A549 (cell line): Measurements from ENCODE around the gene TTC19. TPM values are rescaled to one million over a fixed set of nuclear protein-coding genes. Genes with fewer than 3 reads are reported as not detected.
A peak's percentile ranks its signal among the peaks of the same experiment; 100 is the strongest.

Experiments used
- ATAC-seq, 2 experiments: fragments of 200-7000 bp in 1 of 2; fragments of >200 bp in 1 of 2; cut with Nextera tagmentation in 1 of 2; cut with Tn5 transposase in 1 of 2; 3 replicates each; pipeline versions ENCODE4 v1.8.0 to v1.9.1; 2018 to 2020; ENCODE audit warnings: mild to moderate bottlenecking in 1 of 2, moderate library complexity in 1 of 2
- CTCF ChIA-PET: fragments of 300-600 bp; sonication (Branson Sonifier 250); formaldehyde crosslinking; extraction: SDS; loops from one replicate; lab custom pipeline; 2021; ENCODE audit warnings: antibody characterized with exemption, inconsistent platforms; lab: Yijun Ruan, JAX
- POLR2A ChIA-PET: fragments of 350-600 bp; formaldehyde crosslinking; extraction: SDS; loops from one replicate; lab custom pipeline; 2021; ENCODE audit warnings: antibody characterized with exemption, inconsistent platforms; lab: Yijun Ruan, JAX
- DNase-seq, 2 experiments: peaks; one replicate each; pipeline versions ENCODE4 v3.0.0 to v3.0.0-alpha.2; 2011 to 2016; ENCODE audit warnings: low read depth in 1 of 2, low spot score in 1 of 2
- FAIRE-seq: peaks from 2 replicates; lab custom pipeline; 2011; peaks lifted over from hg19 to GRCh38; lab: Jason Lieb, UNC
- H3K27ac ChIP-seq, 2 experiments: fragments of >200 bp; sonication (Bioruptor Twin); formaldehyde crosslinking; 3 replicates each; pipeline ENCODE4 v1.5.1; 2016 to 2017
- H3K4me1 ChIP-seq: fragments of >200 bp; sonication (Bioruptor Twin); formaldehyde crosslinking; 3 replicates; pipeline ENCODE4 v1.6.1; 2016
- H3K4me2 ChIP-seq: fragments of >200 bp; sonication (Bioruptor Twin); formaldehyde crosslinking; 3 replicates; pipeline ENCODE4 v1.6.1; 2016
- H3K4me3 ChIP-seq: fragments of >200 bp; sonication (Bioruptor Twin); formaldehyde crosslinking; 3 replicates; pipeline ENCODE4 v1.5.1; 2016
- H3K9me3 ChIP-seq: fragments of >200 bp; sonication (Bioruptor Twin); formaldehyde crosslinking; 3 replicates; pipeline ENCODE4 v1.6.1; 2016
- BHLHE40 ChIP-seq: IDR thresholded peaks from 2 replicates; pipeline ENCODE4 v1.6.1; 2012; ENCODE audit warnings: low read depth, low read length, inconsistent platforms
- CHD2 ChIP-seq: fragments of 150-350 bp; IDR thresholded peaks from 2 replicates; pipeline ENCODE4 v1.6.1; 2014; ENCODE audit warnings: low read length; ENCODE audit not compliant: partially characterized antibody
- CTCF ChIP-seq: fragments of >200 bp; sonication (Bioruptor Twin); formaldehyde crosslinking; IDR thresholded peaks from 3 replicates; pipeline ENCODE4 v1.5.1; 2016
- EHF ChIP-seq: fragments of 250-450 bp; sonication (Bioruptor Pico); IDR thresholded peaks from 2 replicates; pipeline ENCODE4 v1.5.0; 2020; ENCODE audit warnings: mild to moderate bottlenecking
- ESRRA ChIP-seq: fragments of 150-350 bp; IDR thresholded peaks from 2 replicates; pipeline ENCODE4 v1.6.1; 2014; ENCODE audit warnings: mild to moderate bottlenecking, low read length, borderline replicate concordance
- FOSB ChIP-seq: fragments of 250-450 bp; sonication (Bioruptor Pico); IDR thresholded peaks from 2 replicates; pipeline ENCODE4 v1.5.0; 2020; ENCODE audit warnings: mild to moderate bottlenecking, moderate library complexity
- FOSL2 ChIP-seq, 2 experiments: fragments of 450-650 bp in 1 of 2; fragments of >200 bp in 1 of 2; sonication (Bioruptor Twin) in 1 of 2; formaldehyde crosslinking; IDR thresholded peaks; 2 replicates each; pipeline versions ENCODE4 v1.5.0 to v1.6.1; 2016 to 2020; ENCODE audit warnings: mild to moderate bottlenecking in 1 of 2, moderate library complexity in 1 of 2
- HOXB5 ChIP-seq: fragments of 250-450 bp; sonication (Bioruptor Pico); IDR thresholded peaks from 2 replicates; pipeline ENCODE4 v1.5.0; 2020; ENCODE audit warnings: mild to moderate bottlenecking, moderate library complexity
- MAFK ChIP-seq: fragments of 450-650 bp; IDR thresholded peaks from 2 replicates; pipeline ENCODE4 v1.6.1; 2014; ENCODE audit not compliant: partially characterized antibody
- MAX ChIP-seq: IDR thresholded peaks from 2 replicates; pipeline ENCODE4 v1.6.1; 2012
- MYC ChIP-seq: IDR thresholded peaks from 2 replicates; pipeline ENCODE4 v1.6.1; 2012; ENCODE audit warnings: mild to moderate bottlenecking, inconsistent platforms, low read length, improper control_type of control experiment, borderline replicate concordance
- NPAS2 ChIP-seq: fragments of 250-450 bp; sonication (Bioruptor Pico); IDR thresholded peaks from 2 replicates; pipeline ENCODE4 v1.8.0; 2022; ENCODE audit warnings: mild to moderate bottlenecking, moderate library complexity, borderline replicate concordance
- PBX3 ChIP-seq: IDR thresholded peaks from 2 replicates; pipeline ENCODE4 v1.6.1; 2012
- POLR2A ChIP-seq: IDR thresholded peaks from 2 replicates; pipeline ENCODE4 v1.6.1; 2012; ENCODE audit warnings: mild to moderate bottlenecking, low read length
- TP53 ChIP-seq: fragments of 250-450 bp; sonication (Bioruptor Pico); IDR thresholded peaks from 2 replicates; pipeline ENCODE4 v1.5.0; 2021; ENCODE audit warnings: mild to moderate bottlenecking, moderate library complexity
- USF2 ChIP-seq: fragments of 450-650 bp; IDR thresholded peaks from 2 replicates; pipeline ENCODE4 v1.6.1; 2014; ENCODE audit warnings: antibody characterized with exemption
- ZFP36 ChIP-seq: fragments of 450-650 bp; IDR thresholded peaks from 2 replicates; pipeline ENCODE4 v1.6.1; 2014; ENCODE audit warnings: borderline replicate concordance; ENCODE audit not compliant: partially characterized antibody
- ZSCAN20 ChIP-seq: fragments of 250-450 bp; sonication (Bioruptor Pico); IDR thresholded peaks from 2 replicates; pipeline ENCODE4 v1.8.0; 2022; ENCODE audit warnings: mild to moderate bottlenecking, moderate library complexity
- WGBS: methylation state at CpG from one replicate; pipeline ENCODE4 v1.1.6; 2017; ENCODE audit errors: missing lambda C conversion rate; 5-methylcytosine and 5-hydroxymethylcytosine counted together
- polyA plus RNA-seq, 4 experiments: library from polyadenylated mRNA; depleted of rRNA in 3 of 4; stranded (reverse); fragments of >200 nt; fragmentation: RNase III in 1 of 4; extraction: RNeasy Plus Mini Kit Qiagen cat#74134 plus additional on column Dnase treatment in 1 of 4; gene quantifications; 2 replicates in 3 of 4; 3 replicates in 1 of 4; pipeline ENCODE4 v1.2.3, GENCODE V29; 2011 to 2017
- TF ChIP-seq, protein P1 (sequence below): IDR thresholded peaks from 2 replicates; pipeline ENCODE4 v1.6.1; 2012; ENCODE audit warnings: low read depth, borderline replicate concordance

The TTC19 gene
- polyA plus RNA-seq, 2 of the 4 experiments (the other 2 are of a cell fraction), result 16.6 to 30.3 TPM

GRCh38 chr17:15966879-15967248 is 32.8 kb upstream of the TTC19 start:
- Histone ChIP-seq H3K27ac (peak overlapping the region; percentile 37 to 58; a peak in 4 of 6 replicates), H3K4me2 (peak overlapping the region; percentile 39), H3K4me1 (peaks cover 47% of the 10 kb centered on the region)
- ATAC-seq, result peak in 1 of 2 experiments; percentile 19; a peak in 1 of 6 replicates
- POLR2A ChIA-PET, result no interaction called here
- no peak for FAIRE-seq
- no peak for TF ChIP-seq POLR2A
- no peak for TF ChIP-seq MYC
- TF ChIP-seq MAX, result no peak
- TF ChIP-seq USF2, result no peak
- TF ChIP-seq MAFK, result no peak
- TF ChIP-seq ESRRA, result no peak
- TF ChIP-seq, protein P1, sequence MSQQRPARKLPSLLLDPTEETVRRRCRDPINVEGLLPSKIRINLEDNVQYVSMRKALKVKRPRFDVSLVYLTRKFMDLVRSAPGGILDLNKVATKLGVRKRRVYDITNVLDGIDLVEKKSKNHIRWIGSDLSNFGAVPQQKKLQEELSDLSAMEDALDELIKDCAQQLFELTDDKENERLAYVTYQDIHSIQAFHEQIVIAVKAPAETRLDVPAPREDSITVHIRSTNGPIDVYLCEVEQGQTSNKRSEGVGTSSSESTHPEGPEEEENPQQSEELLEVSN, result no peak
- TF ChIP-seq ZSCAN20 (CRISPR knock-in tag), result no peak
- TF ChIP-seq TP53 (CRISPR knock-in tag), result no peak
- no peak for TF ChIP-seq PBX3
- no peak for TF ChIP-seq CTCF
- no peak for TF ChIP-seq FOSL2 (IDR thresholded peaks at IDR 0.05)
- TF ChIP-seq FOSL2 (CRISPR knock-in tag; IDR thresholded peaks at IDR 0.05), result no peak
- no peak for TF ChIP-seq BHLHE40
- no peak for TF ChIP-seq EHF
- TF ChIP-seq FOSB (CRISPR knock-in tag), result no peak
- TF ChIP-seq, all 56 proteins: peak for 0
- no peak for DNase-seq
- WGBS, result 81% methylated on average over 11 of the region's 11 CpGs
- Histone ChIP-seq H3K9me3 (no peaks in the 10 kb centered on the region), H3K4me3 (no peak overlapping the region)
- CTCF ChIA-PET, result interaction anchor here (0.7 to 4.6 kb wide), 5 partner anchors 13 to 72 kb away, joined by 3 to 35 read pairs (median 4); partner anchors contain the start of genes ADORA2B, TTC19 and ZSWIM7

DNA sequence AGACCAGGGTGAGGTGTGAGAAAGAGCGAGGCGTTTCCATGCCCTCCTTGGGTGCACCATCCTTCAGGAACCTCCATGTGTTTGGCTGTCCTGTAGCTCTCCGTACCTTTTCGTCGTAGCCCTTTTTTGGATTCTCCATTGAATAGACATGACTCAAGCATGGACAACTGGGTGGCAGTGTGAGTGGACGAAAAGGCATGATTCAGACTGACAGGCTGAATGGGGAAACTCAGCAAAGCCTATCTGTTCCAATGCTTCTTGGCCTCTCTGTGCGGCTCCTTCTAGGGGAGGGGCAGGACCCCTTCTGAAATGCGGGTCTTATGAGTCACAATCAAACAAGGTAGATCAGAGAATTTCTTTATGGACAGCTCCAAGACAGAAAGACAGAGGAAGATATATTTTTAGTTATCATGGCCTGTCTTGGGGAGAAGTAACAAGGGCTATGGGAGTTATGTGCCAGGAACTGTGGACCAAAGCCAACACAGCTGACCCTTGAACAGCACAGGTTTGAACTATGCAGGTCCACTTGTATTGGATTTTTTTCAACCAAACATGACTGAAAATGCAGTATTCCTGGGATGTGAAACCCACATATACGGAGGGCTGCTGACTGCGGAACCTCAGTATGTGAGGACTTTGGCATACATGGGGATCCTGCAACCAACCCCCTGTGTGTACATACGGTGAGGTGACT is 31.8 kb upstream of the TTC19 start:
- DNase-seq (no peak), FAIRE-seq (no peak), ATAC-seq (no peak)
- Histone ChIP-seq H3K4me2 (no peak overlapping the region), H3K4me1 (peaks cover 46% of the 10 kb centered on the region), H3K27ac (no peak overlapping the region), H3K9me3 (no peaks in the 10 kb centered on the region), H3K4me3 (no peak overlapping the region)
- TF ChIP-seq NPAS2 (CRISPR knock-in tag), result no peak
- TF ChIP-seq ZFP36, result no peak
- TF ChIP-seq CHD2, result no peak
- no peak for TF ChIP-seq HOXB5 (CRISPR knock-in tag)
- CTCF ChIA-PET, result interaction anchor here (0.6 to 4.6 kb wide), 7 partner anchors 12 to 150 kb away, joined by 3 to 35 read pairs (median 4); partner anchors contain the start of genes ADORA2B, TTC19 and ZSWIM7
- 84% methylated on average over 11 of the region's 11 CpGs for WGBS
- POLR2A ChIA-PET, result no interaction called here
